CD4-positive, alpha-beta T cell treated with Interleukin-1 beta for 1 hour (primary cell): ENCODE data around the gene SYT2.
"Not testable (repeated sequence)": the region's sequence is repeated elsewhere in the genome, so short reads cannot be mapped to it uniquely, and the experiment has no call there.

Experiments used
- DNase-seq, 2 donors: peaks; one replicate each; pipeline ENCODE4 v3.0.0-alpha.2; 2020 to 2022

SYT2 gene

DNA sequence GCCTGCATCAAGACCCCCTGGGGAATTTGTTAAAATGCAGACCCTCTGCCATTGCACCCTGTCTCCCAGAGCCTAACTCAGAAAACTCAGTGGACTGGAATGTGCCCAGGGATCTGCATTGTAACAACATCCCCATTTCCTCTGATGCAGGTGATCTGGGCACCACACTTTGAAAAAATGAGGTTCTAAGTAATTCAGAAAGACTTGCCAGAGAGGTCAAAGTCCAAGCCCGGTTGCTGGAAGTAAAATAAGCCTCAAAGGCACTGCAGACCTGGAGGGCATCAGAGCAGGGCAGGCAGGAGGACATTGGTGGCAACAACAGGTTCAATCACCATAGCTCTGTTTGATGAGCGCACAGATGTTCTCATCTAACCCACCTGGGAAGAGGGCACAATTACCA, 90.7 kb downstream of the SYT2 start:
- DNase-seq = no peak

DNA sequence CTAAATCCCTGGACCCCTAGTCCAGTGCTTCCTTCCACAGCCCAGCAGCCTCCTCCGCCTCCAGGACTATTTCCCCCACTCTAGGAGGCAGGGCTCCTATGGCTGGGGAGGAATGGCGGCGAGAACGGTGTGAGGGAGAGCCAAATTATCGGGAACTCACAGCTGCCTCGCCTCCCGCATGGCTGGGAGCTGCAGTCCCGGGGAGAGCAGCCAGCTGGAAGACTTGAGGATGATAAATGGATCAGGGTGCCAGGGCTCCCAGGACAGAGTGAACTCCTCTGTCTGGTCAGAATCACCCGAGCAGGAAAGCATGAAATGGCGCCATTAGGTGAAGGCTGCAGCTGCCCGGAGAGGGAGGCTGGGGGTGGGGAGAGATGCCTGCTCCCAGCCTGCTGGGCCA, 91.2 kb downstream of the SYT2 start:
- DNase-seq = not testable (repeated sequence)

- DNase-seq = no peak
Measured at GRCh38 chr1:202616355-202616915, 93.8 kb downstream of the SYT2 start.

DNA sequence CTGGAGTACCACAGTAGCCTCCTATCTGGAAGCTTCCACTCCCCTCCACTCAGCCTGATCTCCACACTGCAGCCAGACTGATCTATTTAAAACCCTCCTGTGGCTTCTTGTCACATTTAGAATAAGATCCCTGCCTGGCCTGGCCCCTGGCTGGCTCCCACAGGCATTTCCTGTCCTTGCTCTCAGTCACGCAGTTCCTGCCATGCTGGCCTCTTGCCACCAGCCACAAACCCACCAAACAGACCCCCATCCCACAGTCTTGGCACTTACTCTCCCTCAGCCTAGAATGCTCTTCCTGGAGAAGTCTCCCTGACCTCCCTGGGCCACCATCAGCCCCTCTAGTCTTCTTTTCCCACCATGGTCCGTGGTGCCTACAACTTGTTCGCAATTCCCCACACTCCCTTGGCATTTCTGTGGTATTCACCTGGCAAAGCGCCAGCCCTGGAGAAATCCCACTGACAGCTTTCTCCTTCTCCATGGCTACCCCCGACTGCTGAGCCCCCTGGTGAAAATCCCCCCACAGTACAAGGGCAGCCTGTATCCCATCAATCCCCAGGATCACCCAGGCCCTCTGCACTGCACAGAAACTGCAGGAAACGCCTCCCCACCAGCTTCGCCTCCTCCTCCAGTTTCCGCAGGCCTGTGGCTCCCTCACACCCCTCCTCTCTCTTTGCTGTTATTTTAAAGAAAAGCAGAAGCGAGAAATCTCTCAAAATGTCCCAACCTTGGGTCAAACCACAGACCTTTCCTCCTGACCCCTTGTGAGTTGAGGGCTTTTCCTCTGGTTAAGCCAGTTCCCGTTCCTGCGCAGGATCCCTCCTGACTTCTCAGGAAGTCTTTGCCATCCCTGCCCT, 94.5 kb downstream of the SYT2 start:
- DNase-seq = peak; percentile 13 to 50

GRCh38 chr1:202615208-202615500, 95.1 kb downstream of the SYT2 start:
- DNase-seq = not testable (repeated sequence)

GRCh38 chr1:202614363-202615207, 95.7 kb downstream of the SYT2 start:
- not testable (repeated sequence) for DNase-seq

- DNase-seq = no peak
Measured at GRCh38 chr1:202613571-202613970, 96.7 kb downstream of the SYT2 start.

GRCh38 chr1:202612036-202612435, 98.2 kb downstream of the SYT2 start:
- not testable (repeated sequence) for DNase-seq

- DNase-seq = no peak
Measured at GRCh38 chr1:202605515-202605914, 104.7 kb downstream of the SYT2 start.

DNA sequence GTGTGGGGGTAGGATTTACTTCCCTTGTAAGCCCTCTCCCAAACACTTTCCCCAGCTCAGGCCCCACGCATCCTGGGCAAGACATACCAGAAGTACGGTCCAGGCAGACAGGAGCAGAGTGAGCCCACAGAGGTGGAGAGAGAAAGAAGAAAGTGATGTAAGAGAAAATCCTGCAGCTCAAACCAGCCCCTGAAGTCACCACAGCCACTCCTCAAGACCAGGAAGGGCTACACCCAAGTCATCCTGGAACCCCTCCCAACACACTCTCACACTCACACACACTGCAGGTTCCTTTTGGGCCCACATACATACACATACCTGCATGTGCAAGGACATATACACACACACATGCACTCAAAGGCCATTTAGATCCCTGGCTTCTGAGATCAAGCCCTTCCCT, 106.8 kb downstream of the SYT2 start:
- DNase-seq = no peak

GRCh38 chr1:202600432-202601041, 109.7 kb downstream of the SYT2 start:
- no peak for DNase-seq

- DNase-seq = peak; percentile 7 to 39
Measured at GRCh38 chr1:202599669-202600431, 110.4 kb downstream of the SYT2 start.

DNA sequence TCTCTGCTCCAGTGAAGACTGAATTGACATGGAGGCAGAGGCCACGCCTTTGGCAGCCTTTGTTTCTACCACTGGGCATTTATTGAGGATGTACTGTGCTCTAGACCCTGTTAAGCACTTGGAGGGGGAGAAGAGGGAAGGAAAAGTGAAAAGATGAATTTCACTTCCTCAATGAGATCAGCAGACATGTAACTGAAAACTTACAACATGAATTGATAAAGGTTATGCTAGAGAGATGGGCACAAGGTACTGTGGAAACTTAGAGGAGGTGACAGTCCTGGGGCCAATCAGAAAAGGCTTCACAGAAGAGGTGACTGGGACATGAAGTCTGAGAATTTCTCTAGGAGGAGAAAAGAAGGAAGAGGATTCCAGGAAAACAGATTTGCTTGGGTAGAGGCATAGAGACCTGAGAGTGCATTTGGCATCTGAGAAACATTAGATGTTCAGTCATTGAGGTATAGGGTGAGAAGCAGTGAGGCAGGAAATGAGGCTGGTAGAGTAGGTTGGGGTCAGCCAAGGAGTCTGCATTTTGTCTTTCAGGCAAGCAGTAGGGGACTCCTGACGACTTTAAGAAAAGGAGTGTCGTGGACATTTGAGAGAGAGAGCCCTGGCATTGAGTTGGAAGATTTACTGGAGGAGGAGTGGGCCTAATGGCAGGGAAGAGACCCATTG, 113.0 kb downstream of the SYT2 start:
- DNase-seq = no peak

DNA sequence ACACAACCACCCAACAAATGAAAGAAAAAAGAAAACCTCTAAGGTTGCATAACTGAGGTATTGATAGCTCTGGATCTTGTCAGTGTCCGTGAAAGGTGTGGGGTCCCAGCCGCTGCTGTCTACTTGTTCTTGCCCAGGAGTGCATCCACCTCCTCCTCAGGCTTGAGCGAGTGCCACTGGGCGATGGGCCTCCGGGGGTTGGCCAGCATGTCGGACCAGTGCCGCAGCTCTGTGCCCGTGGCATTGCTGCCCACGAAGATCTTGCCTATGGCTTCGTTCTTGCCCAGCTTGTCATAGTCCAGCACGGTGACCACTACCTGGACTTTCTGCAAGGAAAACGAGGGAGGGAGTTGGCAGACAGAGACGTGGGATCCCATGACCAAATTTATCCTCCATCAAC, 113.6 kb downstream of the SYT2 start:
- DNase-seq = no peak

DNA sequence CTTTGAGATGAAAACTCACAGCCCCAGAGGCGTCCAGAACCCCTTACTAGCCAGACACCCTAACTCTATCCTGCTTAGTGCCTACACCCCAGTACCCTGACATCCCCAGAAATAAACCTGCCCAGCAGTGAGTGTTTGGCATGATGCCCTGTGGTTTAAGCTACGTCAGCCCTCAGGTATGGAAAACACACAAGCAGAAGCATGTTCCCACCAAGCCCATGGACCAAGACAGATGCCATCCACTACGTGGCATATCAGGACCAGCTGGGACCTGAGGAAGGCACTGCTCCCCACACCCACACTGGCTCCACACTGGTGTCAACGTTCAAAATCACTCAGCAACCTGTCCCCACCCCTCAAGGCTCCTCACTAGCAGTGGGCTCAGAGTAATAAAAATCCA, 116.4 kb downstream of the SYT2 start:
- no peak for DNase-seq

- DNase-seq = no peak
Measured at GRCh38 chr1:202592146-202592545, 118.1 kb downstream of the SYT2 start.

DNA sequence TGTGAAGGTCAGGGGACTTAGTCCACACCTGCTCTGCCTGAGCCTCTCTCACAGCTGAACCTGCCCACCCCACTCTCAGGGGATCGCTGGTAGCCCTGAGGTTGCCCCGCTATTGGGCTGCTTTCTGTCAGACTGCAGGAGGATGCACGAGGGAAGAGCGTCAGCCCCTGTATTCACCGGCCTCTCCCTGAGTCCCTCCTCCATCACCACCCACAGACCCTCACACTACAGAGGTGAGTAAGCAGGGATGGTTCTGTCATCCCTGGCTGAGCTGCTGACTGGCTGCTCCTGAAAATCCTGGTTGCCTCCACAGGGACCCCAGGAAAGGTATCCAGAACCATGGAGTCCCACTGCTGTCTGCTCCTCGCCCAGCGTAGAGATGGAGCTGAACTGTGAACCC, 118.7 kb downstream of the SYT2 start:
- DNase-seq = no peak

GRCh38 chr1:202590975-202591411, 119.3 kb downstream of the SYT2 start:
- DNase-seq = no peak

- no peak for DNase-seq
Measured at GRCh38 chr1:202590126-202590525, 120.1 kb downstream of the SYT2 start.

GRCh38 chr1:202589190-202589930, 120.9 kb downstream of the SYT2 start:
- no peak for DNase-seq

DNA sequence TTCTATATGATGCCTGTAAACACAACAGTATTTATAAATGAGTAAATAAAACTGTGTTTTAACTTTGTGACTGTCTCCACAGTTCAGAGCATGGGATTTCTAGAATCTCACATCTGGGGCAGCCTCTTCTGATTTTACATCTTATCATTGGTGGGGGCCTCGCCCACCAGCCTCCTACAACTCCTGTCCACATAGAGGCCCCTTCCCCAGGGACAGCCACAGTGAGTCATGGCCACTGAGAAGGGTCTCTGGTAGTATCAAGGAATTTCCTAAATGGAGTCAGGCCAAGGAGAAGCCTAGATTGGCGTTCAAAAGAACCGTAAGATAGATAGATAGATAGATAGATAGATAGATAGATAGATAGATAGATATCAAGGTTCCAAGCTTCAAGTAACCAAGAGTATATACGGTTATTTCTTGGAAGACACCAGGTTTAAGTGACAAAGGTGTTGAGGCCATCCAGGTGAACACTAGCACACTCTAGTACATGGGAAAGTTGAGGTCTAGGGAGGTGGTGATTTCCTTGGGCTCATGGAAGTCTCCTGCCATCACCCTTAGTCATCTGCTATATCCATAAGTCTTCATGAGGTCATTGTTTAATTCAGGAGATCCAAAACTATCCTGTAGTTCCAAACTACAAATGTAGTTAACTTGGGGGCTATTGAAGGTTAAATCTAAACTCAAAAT, 121.6 kb downstream of the SYT2 start:
- no peak for DNase-seq
